Nephron (organoid): ENCODE results near the gene TSC1.
"Not testable (repeated sequence)": the region's sequence is repeated elsewhere in the genome, so short reads cannot be mapped to it uniquely, and the experiment has no call there.

Source experiments
- H3K27ac Mint-ChIP-seq, 3 experiments: 2 replicates each; pipeline ENCODE4 v1.8.0; 2020; ENCODE audit warnings: mixed read lengths in 3 of 3, mild to moderate bottlenecking in 2 of 3, moderate library complexity in 1 of 3
- H3K27me3 Mint-ChIP-seq: 2 replicates; pipeline ENCODE4 v1.8.0; 2021; ENCODE audit warnings: low read depth, mild to moderate bottlenecking, moderate library complexity, mixed read lengths
- H3K36me3 Mint-ChIP-seq: 2 replicates; pipeline ENCODE4 v1.8.0; 2020; ENCODE audit warnings: low read depth, mixed read lengths
- H3K4me1 Mint-ChIP-seq: 2 replicates; pipeline ENCODE4 v1.8.0; 2020; ENCODE audit warnings: mixed read lengths
- H3K4me3 Mint-ChIP-seq, 3 experiments: 2 replicates each; pipeline ENCODE4 v1.8.0; 2020; ENCODE audit warnings: mild to moderate bottlenecking in 3 of 3, mixed read lengths in 3 of 3, moderate library complexity in 2 of 3
- H3K9me3 Mint-ChIP-seq: 2 replicates; pipeline ENCODE4 v1.8.0; 2020; ENCODE audit warnings: mixed read lengths
- CTCF ChIP-seq, 3 experiments: fragments of 200-600 bp; sonication (generic); IDR thresholded peaks; one replicate each; pipeline ENCODE4 v1.5.0; 2021; ENCODE audit warnings: antibody characterized with exemption in 3 of 3; ENCODE audit not compliant: unreplicated experiment in 3 of 3

The TSC1 gene

GRCh38 chr9:132944294-132945185 lies at the start of gene TSC1:
TSS of gene TSC1 (minus strand) at chr9:132944616. CDS start at chr9:132928872, 15,744 bp downstream.
- Mint-ChIP-seq H3K27ac (peak within 1 kb of the TSS; percentile 99), H3K4me1 (peaks cover 49% of the 10 kb centered on the region), H3K27me3 (no peaks in the 10 kb centered on the region), H3K9me3 (no peaks in the 10 kb centered on the region), H3K4me3 (peak within 1 kb of the TSS; percentile 97 to 98 (median 97)), H3K36me3 (no peaks in the 10 kb centered on the region)
- TF ChIP-seq CTCF (IDR thresholded peaks at IDR 0.05; ENCODE audit: unreplicated experiment in 3 of 3): no peak

GRCh38 chr9:132993511-132993939 lies 49.1 kb upstream of the TSC1 start:
- TF ChIP-seq CTCF (IDR thresholded peaks at IDR 0.05; ENCODE audit: unreplicated experiment in 3 of 3): no peak
- Mint-ChIP-seq H3K27ac (no peak overlapping the region), H3K4me3 (no peak overlapping the region), H3K4me1 (peaks cover 11% of the 10 kb centered on the region), H3K36me3 (no peaks in the 10 kb centered on the region), H3K27me3 (peaks cover 29% of the 10 kb centered on the region), H3K9me3 (no peaks in the 10 kb centered on the region)

GRCh38 chr9:132991351-132992300 lies 47.2 kb upstream of the TSC1 start:
- no peaks in the 10 kb centered on the region for H3K36me3 Mint-ChIP-seq
- peaks cover 11% of the 10 kb centered on the region for H3K4me1 Mint-ChIP-seq
- H3K9me3 Mint-ChIP-seq: no peaks in the 10 kb centered on the region
- no peak for TF ChIP-seq CTCF (IDR thresholded peaks at IDR 0.05; ENCODE audit: unreplicated experiment in 3 of 3)
- H3K27ac Mint-ChIP-seq: no peak overlapping the region
- H3K27me3 Mint-ChIP-seq: peaks cover 43% of the 10 kb centered on the region
- no peak overlapping the region for H3K4me3 Mint-ChIP-seq

- H3K4me3 Mint-ChIP-seq: no peak overlapping the region
- no peak overlapping the region for H3K27ac Mint-ChIP-seq
- H3K9me3 Mint-ChIP-seq: no peaks in the 10 kb centered on the region
- peaks cover 51% of the 10 kb centered on the region for H3K27me3 Mint-ChIP-seq
- peaks cover 11% of the 10 kb centered on the region for H3K4me1 Mint-ChIP-seq
- no peaks in the 10 kb centered on the region for H3K36me3 Mint-ChIP-seq
- TF ChIP-seq CTCF (IDR thresholded peaks at IDR 0.05; ENCODE audit: unreplicated experiment in 3 of 3): no peak
Observed at GRCh38 chr9:132990781-132991180, 46.4 kb upstream of the TSC1 start.

GRCh38 chr9:132989998-132990557 lies 45.7 kb upstream of the TSC1 start:
- H3K4me3 Mint-ChIP-seq, H3K36me3 Mint-ChIP-seq, H3K9me3 Mint-ChIP-seq, H3K27ac Mint-ChIP-seq: not testable (repeated sequence)
- H3K4me1 Mint-ChIP-seq: peaks cover 11% of the 10 kb centered on the region
- peaks cover 51% of the 10 kb centered on the region for H3K27me3 Mint-ChIP-seq
